Parathyroid adenoma (tissue), 2 donors: ENCODE measurements around the gene AFDN.

ENCODE experiments used
- H2AFZ ChIP-seq: fragments of 300-600 bp; sonication (generic); one replicate; pipeline ENCODE4 v1.7.0; 2017; ENCODE audit warnings: antibody characterized with exemption, mild to moderate bottlenecking
- H3K27ac ChIP-seq: fragments of 300-600 bp; sonication (generic); one replicate; pipeline ENCODE4 v1.7.0; 2017
- H3K27me3 ChIP-seq: fragments of 300-600 bp; sonication (generic); one replicate; pipeline ENCODE4 v1.7.0; 2017; ENCODE audit warnings: low read length; ENCODE audit not compliant: control insufficient read depth, insufficient read depth
- H3K36me3 ChIP-seq: fragments of 300-600 bp; sonication (generic); one replicate; pipeline ENCODE4 v1.7.0; 2017; ENCODE audit warnings: low read length; ENCODE audit not compliant: control insufficient read depth, insufficient read depth
- H3K4me1 ChIP-seq: fragments of 300-600 bp; sonication (generic); one replicate; pipeline ENCODE4 v1.7.0; 2017; ENCODE audit warnings: control low read depth
- H3K4me2 ChIP-seq: fragments of 300-600 bp; sonication (generic); one replicate; pipeline ENCODE4 v1.7.0; 2017; ENCODE audit warnings: low read length
- H3K4me3 ChIP-seq: fragments of 300-600 bp; sonication (generic); one replicate; pipeline ENCODE4 v1.7.0; 2017; ENCODE audit warnings: low read depth, low read length
- H3K79me2 ChIP-seq: fragments of 300-600 bp; sonication (generic); one replicate; pipeline ENCODE4 v1.7.0; 2017; ENCODE audit warnings: control low read depth
- H3K9ac ChIP-seq: fragments of 300-600 bp; sonication (generic); one replicate; pipeline ENCODE4 v1.7.0; 2017; ENCODE audit warnings: mild to moderate bottlenecking
- H3K9me3 ChIP-seq: fragments of 300-600 bp; sonication (generic); one replicate; pipeline ENCODE4 v1.7.0; 2017; ENCODE audit warnings: low read length; ENCODE audit not compliant: control insufficient read depth
- CTCF ChIP-seq: fragments of 300-600 bp; sonication (generic); IDR thresholded peaks from one replicate; pipeline ENCODE4 v1.7.0; 2017; ENCODE audit warnings: antibody characterized with exemption, mild to moderate bottlenecking
- donor health status: primary hyperparathyroidism.

The AFDN gene

GRCh38 chr6:167912494-167912893 is 85.8 kb downstream of the AFDN start:
- Histone ChIP-seq H3K4me3 (no peak overlapping the region), H3K4me2 (no peak overlapping the region), H3K27me3 (no peaks in the 10 kb centered on the region), H3K9ac (no peak overlapping the region), H3K9me3 (no peaks in the 10 kb centered on the region), H3K36me3 (no peaks in the 10 kb centered on the region), H3K4me1 (no peaks in the 10 kb centered on the region), H2AFZ (no peak overlapping the region), H3K27ac (no peak overlapping the region), H3K79me2 (no peaks in the 10 kb centered on the region)
- no peak for TF ChIP-seq CTCF

GRCh38 chr6:167913699-167914098 is 87.0 kb downstream of the AFDN start:
- Histone ChIP-seq H3K36me3 (no peaks in the 10 kb centered on the region), H3K4me2 (no peak overlapping the region), H3K79me2 (no peaks in the 10 kb centered on the region), H3K27me3 (no peaks in the 10 kb centered on the region), H3K9ac (no peak overlapping the region), H3K4me1 (no peaks in the 10 kb centered on the region), H3K27ac (no peak overlapping the region), H2AFZ (no peak overlapping the region), H3K9me3 (no peaks in the 10 kb centered on the region), H3K4me3 (no peak overlapping the region)
- no peak for TF ChIP-seq CTCF

- Histone ChIP-seq H3K4me3 (no peak overlapping the region), H3K27ac (no peak overlapping the region), H3K79me2 (no peaks in the 10 kb centered on the region), H2AFZ (no peak overlapping the region), H3K36me3 (no peaks in the 10 kb centered on the region), H3K9me3 (no peaks in the 10 kb centered on the region), H3K9ac (no peak overlapping the region), H3K27me3 (no peaks in the 10 kb centered on the region), H3K4me1 (no peaks in the 10 kb centered on the region), H3K4me2 (no peak overlapping the region)
- no peak for TF ChIP-seq CTCF
Measured at GRCh38 chr6:167915139-167915538, 88.4 kb downstream of the AFDN start.

- H3K27ac ChIP-seq = no peak overlapping the region
- no peaks in the 10 kb centered on the region for H3K36me3 ChIP-seq
Measured at GRCh38 chr6:167917551-167918154, 90.9 kb downstream of the AFDN start.

More at GRCh38 chr6:167917551-167918154, 90.9 kb downstream of the AFDN start:
- no peak for TF ChIP-seq CTCF
- no peaks in the 10 kb centered on the region for H3K27me3 ChIP-seq
- no peak overlapping the region for H2AFZ ChIP-seq
- no peak overlapping the region for H3K4me2 ChIP-seq
- H3K9ac ChIP-seq = no peak overlapping the region
- H3K4me1 ChIP-seq = no peaks in the 10 kb centered on the region
- no peak overlapping the region for H3K4me3 ChIP-seq
- H3K9me3 ChIP-seq = no peaks in the 10 kb centered on the region
- no peaks in the 10 kb centered on the region for H3K79me2 ChIP-seq
